HG03575 (cell line): ENCODE measurements around the gene ARSI.
"Not testable (repeated sequence)": the region's sequence is repeated elsewhere in the genome, so short reads cannot be mapped to it uniquely, and the experiment has no call there.

Source experiments
- ATAC-seq: cut with Tn5 transposase; IDR thresholded peaks from one replicate; pipeline ENCODE4 v1.9.1; 2021; ENCODE audit not compliant: unreplicated experiment, insufficient number of reproducible peaks, low FRiP score; ENCODE audit errors: extremely low read depth

Gene ARSI

DNA sequence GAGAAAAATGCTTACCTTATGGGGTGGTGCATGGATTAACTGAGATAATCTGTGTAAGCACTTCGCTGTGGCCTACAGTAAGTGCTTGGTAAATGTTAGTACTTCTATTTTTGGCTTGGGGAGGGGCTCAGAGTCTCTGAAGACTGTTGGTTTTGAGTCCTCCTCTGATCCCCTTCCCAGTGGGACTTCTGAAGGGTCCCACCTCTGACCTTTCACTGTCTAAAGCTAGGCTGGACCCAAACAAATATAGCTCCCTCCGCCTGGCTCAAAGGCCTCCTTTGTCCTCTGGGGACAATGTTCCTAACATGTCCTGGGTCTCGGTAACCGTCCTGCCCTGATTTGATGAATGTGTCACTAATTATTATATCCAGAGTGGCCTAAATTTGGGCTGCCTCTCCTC is 47.9 kb downstream of the ARSI start:
- ATAC-seq: no peak

DNA sequence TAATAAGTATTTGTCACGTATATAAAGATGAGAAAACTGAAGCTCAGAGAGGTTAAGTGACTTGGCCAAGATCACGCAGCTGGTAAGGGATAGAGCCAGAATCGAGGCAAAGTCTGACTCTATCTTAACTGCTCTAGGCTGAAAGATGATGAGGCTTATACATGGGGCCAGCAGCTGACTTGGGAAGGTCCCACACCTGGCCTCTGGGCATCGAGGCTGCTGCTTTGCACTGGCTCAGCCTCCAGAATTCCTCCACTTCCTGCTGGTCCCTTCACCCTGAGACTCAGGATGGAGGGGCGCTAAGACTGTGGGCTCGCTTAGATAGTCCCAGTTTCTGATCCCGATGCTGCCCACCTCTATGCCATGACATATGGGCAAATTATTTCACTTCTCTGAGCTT is 48.3 kb downstream of the ARSI start:
- ATAC-seq: no peak

DNA sequence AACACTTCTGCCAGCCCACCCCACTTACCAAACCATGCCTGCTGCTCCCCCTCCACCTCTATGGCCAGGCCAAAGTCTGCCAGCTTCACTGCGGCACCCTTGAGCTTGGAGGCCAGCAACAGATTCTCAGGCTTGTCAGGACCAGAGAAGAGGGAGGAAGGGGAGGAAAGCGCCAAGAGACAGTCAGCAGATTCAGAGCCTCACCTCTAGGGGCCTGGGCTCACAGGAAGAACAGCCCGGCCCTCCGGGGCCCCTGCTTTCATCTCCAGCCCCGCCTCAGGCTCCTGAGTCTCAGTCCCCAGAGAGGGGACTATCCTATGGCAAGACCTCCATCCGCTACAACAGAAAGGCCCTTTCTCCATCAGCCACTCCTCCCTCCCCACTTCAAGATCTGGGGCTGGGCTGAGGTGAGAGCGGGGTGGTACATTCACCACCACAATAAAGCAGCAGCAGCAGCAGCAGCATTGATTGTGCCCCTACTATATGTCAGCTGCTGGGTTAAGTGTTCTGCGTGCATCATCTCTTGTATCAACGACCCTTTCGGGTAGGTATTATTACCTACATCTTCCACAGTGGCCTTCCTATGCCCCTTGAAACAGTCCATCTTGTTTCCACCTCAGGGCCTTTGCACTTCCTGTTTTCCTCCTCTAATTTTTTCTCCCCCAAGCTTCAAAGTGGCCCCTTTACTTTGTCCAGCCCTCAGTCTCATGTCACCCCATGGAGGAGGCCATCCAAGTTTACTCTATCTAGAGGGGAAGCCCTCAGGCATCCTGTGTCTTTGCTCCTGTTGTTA is 49.1 kb downstream of the ARSI start:
- no peak for ATAC-seq

DNA sequence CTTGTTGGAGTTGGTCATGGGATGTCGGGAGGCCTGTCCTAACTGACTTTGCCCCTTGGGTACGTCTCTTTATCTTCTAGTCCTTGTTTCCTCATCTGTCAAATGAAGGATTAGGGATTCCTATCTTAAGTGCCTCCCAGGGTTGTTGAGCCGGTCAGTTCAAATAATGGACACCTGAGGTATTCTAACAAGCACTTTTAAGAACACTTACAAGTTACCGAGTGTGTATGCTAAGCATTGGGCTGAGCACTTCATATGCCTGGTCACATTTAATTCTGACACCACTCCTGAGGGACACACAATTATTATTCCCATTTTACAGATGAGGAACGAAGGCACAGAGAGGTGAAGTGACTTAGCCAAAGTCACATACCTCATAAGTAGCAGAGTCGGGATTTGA is 50.2 kb downstream of the ARSI start:
- ATAC-seq: no peak

DNA sequence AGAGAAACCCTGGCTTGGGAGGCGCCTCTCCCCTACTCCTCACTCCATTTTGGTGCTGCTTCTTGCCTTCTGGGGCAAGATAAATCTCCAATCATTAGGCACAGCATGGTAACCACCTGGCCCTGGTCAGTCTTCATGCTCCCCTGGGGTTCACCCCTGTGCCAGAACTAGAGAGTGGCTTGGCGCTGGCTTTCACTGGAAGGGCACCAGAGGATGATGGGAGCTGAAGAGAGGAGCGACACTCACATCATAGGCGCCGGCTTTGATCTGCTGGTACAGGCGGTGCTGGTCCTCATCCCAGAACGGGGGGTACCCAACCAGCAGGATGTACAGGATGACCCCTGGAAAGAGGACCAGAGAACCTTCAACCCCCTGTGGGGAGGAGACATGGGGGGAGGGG is 51.2 kb downstream of the ARSI start:
- ATAC-seq: no peak

DNA sequence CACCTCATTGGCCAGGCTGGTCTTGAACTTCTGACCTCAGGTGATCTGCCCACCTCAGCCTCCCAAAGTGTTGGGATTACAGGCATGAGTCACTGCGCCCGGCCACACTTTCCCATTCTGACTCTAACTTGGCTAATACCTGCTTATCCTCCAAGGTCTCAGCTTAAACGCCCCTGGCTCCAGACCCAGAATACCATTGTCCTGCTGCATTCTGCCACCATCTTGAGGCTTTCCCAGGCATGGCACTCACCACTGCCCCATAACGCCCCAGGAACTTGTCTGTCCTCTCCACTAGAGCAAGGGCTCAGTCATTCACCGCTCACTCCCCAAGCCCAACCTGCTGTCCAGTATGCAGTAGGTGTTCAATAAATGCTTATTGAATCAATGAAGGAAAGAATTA is 53.0 kb downstream of the ARSI start:
- ATAC-seq: no peak

DNA sequence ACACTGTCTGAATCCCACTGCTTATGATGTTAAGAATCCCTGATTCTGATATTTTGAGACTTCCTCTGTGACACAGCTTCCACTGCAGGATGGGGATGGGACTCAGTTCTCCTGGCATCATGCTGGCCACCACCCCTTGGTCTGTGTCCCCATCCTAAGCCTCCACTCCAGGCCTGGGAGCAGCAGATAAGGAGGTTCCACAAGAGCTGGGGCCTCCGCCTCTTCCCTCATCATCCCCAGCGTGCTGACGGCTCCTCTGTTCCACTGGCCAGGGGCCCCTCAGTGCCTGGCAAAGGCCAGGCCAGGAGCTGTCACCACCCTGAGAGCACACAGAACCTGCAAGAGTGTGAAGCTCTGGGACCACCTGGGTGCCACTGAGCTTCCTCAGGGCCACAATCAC is 53.8 kb downstream of the ARSI start:
- ATAC-seq: no peak

DNA sequence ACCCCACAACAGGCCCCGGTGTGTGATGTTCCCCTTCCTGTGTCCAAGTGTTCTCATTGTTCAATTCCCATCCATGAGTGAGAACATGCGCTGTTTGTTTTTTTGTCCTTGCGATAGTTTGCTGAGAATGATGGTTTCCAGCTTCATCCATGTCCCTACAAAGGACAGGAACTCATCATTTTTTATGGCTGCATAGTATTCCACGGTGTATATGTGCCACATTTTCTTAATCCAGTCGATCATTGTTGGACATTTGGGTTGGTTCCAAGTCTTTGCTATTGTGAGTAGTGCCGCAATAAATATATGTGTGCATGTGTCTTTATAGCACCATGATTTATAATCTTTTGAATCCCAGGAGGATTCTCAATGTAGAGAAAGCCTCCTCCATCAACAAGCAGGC is 54.2 kb downstream of the ARSI start:
- ATAC-seq: not testable (repeated sequence)

DNA sequence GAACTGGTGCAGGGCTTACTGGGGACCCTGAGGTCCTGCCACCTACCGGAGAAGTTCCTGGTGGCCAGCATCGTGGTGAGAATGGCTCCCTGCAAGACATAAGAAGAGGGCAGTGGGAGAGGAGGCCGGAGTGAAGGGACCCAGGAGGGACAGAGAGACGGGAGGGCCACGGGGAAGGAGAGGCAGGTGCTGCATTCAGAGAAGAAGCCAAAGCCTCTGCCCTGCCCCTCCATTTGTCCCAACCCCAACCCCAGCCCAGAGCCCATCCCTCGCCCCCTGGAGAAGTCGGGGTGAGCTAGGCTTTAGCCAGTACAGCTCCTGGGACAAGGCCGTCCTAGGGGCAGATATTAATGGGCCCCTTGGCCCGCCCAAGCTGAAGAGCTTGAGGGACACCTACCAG is 55.0 kb downstream of the ARSI start:
- no peak for ATAC-seq

DNA sequence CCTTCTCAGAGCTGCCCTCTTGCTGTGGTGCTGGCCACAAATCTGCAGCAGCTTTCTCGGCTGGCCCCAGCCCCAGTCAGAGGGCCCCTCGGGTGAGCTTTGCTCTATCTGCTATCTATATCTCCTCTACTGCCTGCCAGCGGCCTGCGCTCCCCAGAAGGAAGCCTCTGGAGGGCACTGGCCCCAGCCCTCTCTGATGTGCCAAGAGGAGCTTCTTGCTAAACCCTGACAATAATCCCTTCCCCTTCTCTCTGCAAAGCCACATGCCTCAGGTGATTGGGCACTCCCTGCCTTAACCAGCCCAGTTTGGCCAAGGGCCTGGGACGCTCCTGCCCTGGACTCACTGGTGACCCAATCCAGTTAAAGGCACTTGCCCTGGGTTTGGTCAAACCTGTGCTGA is 55.9 kb downstream of the ARSI start:
- ATAC-seq: no peak

DNA sequence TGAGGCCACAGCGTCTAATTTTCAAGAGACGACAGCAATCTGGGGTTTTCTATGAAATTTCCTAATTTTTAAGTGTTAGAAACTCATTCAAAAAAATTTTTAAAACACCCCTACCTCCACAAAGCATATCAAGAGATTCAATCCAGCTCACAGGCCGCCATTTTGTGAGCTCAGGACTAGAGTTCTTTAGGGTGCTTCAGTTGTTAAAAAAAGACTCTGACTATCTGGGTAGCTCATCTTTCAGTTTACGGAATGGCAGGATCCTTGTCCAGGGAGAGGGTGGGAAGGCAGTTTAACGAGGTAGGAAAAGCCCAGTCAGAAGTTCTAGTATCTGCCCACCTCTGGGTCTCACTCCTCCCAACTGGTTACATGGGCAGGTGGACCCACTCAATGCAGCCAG is 56.3 kb downstream of the ARSI start:
- no peak for ATAC-seq
